GM19238 (cell line): ENCODE measurements around the gene SLC48A1.

Experiments used
- DNase-seq: peaks from one replicate; pipeline ENCODE4 v3.0.0; 2011; ENCODE audit warnings: low spot score; ENCODE audit not compliant: insufficient read length

Gene SLC48A1

DNA sequence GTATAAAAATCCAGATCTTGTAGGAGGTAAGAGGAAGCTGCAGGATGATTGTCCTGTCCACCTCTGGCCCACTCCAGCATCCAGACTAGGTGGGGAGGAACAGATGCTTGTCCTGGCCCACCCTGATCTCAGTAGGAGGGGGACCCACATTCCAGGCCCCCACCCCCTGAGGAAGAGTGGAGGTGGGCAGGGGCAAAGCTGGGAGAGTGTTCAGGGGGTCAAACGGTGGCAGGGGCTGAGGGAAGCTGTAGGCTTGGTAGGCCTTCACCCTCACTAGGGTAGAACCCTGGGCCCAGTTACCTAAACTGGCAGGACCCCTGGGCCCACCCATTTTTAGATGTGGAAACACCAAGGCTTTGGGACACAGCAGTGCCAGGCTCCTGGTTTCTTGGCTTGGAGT is 4.1 kb downstream of the SLC48A1 start:
- DNase-seq = no peak

GRCh38 chr12:47777741-47778558 is 4.9 kb downstream of the SLC48A1 start:
- no peak for DNase-seq

DNA sequence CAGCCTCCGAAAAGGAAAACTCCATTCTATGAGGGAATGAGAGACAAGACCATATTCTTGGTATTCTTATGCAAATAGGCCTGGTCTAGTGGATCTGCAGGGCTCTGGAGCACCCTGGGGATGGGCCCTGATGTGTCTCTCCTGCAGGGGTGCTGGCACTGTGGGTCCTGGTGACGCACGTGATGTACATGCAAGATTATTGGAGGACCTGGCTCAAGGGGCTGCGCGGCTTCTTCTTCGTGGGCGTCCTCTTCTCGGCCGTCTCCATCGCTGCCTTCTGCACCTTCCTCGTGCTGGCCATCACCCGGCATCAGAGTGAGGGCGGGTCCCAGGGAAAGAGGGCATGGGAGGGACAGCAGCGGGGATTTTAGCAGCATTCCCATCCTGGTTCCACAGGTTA is 5.8 kb downstream of the SLC48A1 start:
- DNase-seq = no peak

DNA sequence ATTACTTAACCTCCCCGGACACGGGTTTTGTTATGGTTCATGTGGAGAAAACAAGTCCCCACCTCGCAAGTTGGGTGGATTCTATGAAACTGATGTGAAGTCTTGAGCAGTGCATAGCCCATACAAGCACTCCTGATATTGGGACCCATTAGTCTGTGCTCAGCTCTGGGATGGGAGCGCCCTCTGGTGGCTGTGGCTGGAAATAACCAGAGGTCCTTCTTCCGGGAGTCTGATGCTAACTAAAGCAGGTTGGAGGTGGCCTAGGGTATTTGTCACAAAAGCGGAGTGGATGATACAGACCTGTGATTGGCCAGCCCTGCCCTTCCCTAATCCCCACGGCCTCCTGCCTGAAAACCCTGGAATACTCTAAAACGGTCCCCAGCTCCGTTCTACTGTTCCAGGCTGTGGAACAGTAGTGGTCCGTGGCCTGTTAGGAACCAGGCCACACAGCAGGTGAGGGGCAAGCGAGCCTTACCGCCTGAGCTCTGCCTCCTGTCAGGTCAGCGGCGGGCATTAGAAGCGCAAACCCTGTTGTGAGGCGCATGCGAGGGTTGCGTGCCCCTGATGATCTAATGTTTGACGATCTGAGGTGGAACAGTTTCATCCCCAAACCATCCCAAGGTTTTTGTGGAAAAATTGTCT is 6.4 kb downstream of the SLC48A1 start:
- DNase-seq = peak; percentile 83

DNA sequence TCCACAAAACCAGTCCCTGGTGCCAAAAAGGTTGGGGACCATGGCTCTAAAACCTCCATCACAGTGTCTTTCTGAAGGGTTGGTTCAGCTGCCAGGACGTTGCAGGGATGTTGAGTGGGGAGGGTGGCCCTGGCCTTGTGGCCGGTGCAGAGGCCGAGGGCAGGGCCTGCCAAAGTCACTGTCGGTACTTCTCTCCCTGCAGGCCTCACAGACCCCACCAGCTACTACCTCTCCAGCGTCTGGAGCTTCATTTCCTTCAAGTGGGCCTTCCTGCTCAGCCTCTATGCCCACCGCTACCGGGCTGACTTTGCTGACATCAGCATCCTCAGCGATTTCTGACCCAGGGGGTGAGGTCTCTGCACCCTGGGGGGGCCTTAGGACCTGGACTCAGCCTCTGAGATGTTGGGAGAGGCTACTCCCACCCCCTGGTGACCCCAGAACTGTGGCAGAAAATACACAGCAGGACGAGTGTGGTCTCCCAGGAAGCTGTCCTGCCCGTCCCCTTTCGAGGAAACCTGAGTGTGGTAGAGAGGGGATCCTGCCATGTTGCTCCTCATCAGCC is 7.0 kb downstream of the SLC48A1 start:
- no peak for DNase-seq

GRCh38 chr12:47781479-47782371 is 8.7 kb downstream of the SLC48A1 start:
- no peak for DNase-seq

DNA sequence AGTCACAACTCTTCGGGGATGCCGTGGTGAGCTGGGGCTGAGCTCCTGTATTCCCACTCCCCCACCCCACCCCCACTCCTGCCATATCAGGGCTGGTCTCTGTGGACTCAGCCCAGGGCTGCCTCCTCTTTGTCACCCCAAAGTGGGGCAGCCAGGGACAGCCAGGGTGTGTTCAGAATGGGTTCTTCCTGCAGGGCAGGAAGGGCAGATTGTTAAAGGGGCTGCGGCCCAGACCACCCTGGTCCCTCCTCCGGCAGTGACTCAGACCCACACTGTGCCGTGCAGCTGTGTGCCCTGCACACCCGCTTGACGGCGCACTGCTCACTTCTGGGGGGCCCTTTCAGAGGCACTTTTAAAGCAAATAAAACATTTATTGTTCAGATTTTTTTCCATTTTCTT is 9.3 kb downstream of the SLC48A1 start:
- no peak for DNase-seq

DNA sequence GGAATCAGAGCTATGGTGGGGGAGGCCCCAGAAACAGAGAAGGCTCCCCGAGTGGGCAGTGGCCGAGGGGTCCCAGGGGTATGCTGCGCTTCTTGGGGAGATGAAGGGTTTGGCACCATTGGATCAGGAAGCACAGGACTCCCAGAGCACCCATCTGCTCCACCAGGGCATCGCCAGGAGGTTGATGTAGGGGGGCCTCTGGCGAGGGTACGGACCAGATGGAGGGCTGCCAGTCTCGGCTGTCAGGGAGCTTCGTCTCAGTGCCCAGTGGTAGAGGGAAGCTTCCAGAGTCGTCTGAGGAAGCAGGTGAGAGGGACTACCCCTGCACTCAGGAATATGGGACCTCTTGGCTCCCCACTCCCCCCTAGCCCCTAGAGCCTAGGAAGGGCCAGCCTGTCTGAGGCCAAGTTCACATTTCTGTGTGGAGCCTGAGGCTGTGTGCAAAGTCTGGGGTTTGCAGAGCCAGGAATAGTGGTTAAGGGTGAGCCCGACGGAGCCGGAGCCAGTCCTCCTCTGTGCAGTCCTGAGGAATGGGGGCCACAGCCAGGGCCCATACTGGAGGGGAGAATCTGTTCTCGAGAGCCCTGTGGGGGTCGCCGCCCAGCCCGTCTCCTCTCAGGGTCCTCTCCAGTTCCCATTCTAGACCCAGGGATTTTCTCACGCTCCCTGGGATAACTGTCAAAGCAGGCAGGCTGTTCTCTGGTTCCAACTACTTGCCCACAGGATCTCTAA is 10.2 kb downstream of the SLC48A1 start:
- no peak for DNase-seq

DNA sequence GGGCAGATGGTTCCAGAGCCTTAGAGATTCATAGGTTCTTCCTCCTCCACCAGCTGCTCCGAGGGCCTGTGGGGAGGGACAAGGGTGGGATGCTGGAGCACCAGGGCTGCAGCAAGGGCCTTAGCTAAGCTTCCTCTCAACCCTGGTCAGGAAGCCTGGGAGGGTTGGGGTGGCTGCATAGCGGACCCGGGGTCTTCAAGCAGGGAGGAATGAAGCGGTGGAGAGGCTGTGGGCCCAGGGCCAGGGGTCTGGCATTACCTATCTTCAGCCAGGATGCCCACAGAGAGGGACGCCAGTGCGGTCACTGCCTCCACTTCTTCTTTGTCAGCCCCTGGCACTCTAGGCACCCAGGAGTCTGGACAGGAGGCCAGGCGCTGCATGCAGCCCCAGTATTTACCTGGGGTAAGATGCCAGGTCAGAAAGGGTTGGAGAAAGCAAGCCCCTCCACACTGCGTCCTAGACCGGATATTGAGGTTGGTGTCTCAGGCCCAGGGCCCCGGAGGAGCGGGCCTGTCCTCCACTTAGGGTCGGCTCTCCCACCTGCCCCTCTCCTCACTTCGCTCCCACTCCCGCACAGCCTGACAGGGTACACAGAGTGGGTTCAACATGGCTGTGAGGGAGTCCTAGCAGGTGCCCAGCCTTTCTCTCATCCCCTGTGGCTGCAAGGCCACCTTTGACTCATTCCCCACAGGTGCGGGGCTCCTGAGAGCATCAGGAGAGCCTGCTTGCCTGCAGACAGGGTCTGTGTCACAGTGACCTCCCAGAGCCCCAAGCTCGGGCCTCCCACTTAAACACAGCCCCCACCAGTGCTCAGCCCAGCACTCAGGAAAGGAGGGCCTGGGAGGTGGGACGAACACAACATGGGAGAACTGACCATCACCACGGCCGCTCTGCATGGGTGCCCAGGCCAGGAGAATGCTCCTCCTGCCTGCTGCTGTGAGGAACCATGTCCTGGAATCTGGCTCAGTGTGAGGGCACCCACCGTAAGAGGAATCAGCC is 11.1 kb downstream of the SLC48A1 start:
- no peak for DNase-seq

- no peak for DNase-seq
These were observed 12.2 kb downstream of the SLC48A1 start for GRCh38 chr12:47785036-47785886.

DNA sequence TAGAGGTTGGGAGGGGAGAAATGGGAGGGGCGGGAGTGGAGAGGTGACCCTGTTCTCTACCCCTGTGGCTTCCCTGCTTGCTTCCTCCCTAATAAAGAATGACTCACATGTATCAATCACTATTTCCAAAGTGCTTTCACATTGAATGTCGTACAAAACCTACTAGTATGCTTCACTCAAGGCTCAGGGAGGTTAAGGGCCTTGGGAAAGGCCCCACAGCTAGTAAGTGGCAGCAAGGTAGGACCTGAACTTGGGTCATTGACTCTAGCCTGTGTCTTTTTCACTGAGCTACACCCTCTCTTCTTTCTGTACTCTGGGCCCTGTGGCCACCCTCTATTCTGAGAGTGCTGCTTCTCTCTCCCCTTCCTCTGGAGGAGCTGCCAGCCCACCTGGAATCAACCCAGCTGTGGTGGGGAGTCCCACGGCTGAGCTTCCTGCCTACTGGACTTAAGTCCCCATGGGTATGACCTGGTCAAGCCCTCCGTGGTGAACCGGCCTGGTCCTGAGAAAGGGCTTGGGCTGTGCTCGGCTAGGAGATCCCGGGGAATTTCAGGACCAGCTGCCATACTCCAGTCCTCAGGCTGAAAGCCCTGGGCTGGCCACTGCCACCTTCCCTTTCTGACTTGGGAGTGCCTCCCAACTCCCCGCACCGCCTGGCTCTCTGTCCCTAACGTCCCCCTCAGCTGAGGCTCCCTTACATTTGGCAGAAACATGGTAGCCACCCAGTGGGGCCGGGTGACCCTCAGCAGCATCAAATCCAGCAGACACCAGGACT is 13.0 kb downstream of the SLC48A1 start:
- DNase-seq = no peak

GRCh38 chr12:47786662-47787280 is 13.7 kb downstream of the SLC48A1 start:
- no peak for DNase-seq

DNA sequence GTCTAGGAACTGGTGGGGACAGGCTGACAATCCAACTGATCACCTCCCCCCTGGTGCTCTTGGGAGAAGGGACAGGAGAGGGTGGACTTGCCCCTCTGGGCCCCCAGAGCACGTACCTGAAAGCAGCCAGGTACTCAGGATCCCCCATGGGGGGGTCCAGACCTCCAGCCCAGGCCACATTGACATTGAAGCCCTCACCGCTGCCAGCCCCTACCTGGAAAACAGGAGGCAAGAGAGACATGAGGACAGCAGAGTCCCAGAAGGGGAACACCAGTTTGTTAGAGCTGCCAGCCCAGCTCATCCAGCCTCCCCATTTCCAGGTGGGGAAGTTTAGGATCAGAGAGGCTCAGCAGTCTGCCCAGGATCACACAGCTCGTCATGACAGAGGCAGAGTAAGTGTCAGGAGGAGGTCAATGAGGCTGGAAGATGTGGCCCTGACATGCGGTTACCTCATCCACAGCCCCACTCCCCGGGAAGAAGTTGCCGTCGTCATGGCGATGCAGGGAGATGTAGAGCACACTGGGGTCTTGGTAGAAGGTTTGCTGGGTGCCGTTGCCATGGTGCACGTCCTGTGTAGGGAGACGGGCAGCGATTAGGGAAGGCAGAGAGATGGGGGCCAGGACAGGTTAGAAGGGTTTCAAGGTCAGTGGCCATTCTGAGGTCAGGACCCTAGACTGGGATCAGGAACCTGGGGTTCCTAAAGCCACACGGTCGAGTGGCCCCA is 14.7 kb downstream of the SLC48A1 start:
- DNase-seq = no peak

- no peak for DNase-seq
These were observed 16.1 kb downstream of the SLC48A1 start for GRCh38 chr12:47789141-47789540.

DNA sequence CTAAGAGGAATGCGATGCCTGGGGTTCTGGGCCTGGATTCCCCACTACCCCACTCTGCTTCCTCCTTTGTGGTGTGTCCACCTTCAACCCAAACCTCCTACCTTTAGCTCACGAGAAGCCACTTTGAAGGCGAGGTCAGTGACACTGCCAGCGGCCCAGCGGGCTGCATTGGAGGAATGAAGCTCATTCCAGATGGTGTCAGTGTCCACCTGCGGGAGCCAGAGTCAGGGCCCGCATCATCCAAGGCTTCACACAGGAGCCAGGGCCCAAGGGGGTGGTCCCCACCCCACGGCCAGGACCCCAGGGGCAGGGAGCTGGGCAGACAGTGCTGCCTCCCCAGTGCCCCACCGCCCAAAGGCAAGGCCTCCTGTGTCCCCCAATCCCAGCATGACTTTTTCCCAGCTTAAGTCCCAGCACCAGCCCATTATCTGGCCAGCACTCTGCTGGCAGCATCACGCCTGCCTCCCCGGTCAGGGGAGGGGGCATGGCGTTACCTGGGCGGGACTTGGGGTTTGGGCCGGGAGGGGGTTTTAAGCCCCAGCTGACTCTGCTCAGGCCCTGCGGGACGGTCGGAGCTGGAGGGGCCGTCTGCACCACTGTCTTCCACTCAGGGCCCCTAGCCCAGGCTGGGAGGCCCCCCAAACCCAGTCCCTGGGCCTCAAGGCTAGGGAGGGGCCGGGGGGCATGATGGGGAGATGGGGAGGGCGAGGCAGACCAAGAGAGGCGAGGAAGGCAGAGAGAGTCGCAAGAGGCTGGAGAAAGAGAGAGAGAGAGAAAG is 16.9 kb downstream of the SLC48A1 start:
- no peak for DNase-seq

GRCh38 chr12:47790676-47791350 is 17.8 kb downstream of the SLC48A1 start:
- DNase-seq = no peak
